SW480 (cell line): ENCODE results near the gene AAK1.
"Not testable (repeated sequence)": the region's sequence is repeated elsewhere in the genome, so short reads cannot be mapped to it uniquely, and the experiment has no call there.

Experiments
- DNase-seq: peaks from one replicate; pipeline ENCODE4 v3.0.0-alpha.2; 2016; ENCODE audit warnings: low spot score

AAK1 gene

DNA sequence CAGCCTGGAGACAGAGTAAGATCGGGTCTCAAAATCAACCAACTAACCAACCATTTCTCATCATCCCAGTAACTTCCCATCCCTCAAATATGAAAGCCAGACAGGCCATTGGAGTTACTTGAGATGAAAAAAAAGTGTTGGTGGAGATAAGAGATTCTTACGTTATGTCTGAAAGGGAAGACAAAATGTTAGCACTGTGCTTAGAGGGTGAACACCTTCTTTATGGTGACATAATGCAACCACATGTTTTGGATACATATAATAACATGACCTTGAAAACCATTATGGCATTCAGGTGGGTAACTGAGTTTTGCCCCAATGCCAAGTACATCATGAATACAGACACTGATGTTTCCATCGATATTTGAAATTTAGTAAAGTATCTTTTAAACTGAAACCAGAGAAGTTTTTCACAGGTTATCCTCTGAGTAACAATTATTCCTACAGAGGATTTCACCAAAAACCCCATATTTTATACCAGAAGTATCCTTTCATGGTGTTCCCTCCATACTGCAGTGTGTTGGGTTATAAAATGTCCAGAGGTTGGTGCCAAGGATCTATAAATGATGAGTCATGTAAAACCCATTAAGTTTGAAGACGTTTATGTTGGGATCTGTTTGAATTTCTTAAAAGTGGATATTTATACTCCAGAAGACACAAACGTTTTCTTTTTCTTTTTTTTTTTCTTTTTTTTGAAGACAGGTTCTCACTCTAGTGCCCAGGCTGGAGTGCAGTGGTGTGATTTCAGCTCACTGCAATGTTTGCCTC lies 45.5 kb downstream of the AAK1 start:
- no peak for DNase-seq

DNA sequence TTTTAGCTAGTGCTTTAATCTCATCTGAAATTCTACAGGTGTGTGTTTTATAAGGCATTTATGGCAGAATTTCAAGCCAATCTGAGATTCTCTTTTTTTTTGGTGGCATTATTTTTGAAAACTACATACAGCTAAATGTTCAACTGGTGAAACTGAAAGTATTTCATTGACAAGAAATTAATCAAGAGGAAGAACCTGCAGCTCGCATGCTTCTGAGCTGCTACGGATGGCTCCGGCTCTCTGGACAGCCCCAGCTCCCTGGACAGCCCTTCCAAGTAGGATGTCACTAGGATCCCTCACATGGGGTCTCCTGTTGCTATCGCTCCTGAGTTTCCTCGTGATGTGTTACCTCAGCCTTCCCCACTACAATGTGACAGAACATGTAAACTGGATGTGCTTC lies 46.4 kb downstream of the AAK1 start:
- DNase-seq, result no peak

DNA sequence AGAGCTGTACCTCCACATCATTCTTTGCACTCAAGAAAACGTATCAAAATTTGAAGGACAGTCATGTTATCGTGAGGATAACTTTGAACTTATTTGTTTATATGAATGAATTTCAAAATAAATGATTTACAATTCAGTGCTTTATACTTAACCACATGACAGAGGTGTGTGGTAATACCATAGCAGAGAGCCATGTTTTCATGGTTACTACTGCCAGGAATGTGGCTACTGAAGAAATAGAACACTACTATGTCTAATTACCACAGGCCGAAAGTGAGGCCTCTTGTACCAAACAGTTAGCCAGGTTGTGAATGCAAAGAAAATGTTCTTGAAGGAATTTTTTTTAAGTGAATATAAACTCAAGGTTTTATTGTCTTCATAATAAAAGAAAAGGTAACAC lies 49.2 kb downstream of the AAK1 start:
- DNase-seq, result peak; percentile 34

DNA sequence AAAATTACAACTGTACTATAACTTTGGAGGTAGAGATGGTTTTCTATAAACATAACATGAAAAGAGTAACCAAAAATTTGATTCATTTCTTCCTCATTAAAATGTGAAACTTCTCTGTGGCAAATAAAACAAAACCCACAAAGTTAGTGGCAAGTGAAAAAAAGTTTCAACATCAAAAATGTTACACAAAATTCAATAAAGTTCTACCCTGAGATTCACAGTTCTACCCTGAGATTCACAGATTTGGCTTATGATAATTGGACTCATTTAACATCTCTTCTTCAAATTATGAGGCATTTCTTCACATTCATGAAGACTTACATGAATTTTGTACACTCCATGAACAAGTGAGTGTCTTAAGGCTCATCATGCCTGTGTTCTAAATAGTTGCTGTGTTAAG lies 51.0 kb downstream of the AAK1 start:
- DNase-seq, result no peak

DNA sequence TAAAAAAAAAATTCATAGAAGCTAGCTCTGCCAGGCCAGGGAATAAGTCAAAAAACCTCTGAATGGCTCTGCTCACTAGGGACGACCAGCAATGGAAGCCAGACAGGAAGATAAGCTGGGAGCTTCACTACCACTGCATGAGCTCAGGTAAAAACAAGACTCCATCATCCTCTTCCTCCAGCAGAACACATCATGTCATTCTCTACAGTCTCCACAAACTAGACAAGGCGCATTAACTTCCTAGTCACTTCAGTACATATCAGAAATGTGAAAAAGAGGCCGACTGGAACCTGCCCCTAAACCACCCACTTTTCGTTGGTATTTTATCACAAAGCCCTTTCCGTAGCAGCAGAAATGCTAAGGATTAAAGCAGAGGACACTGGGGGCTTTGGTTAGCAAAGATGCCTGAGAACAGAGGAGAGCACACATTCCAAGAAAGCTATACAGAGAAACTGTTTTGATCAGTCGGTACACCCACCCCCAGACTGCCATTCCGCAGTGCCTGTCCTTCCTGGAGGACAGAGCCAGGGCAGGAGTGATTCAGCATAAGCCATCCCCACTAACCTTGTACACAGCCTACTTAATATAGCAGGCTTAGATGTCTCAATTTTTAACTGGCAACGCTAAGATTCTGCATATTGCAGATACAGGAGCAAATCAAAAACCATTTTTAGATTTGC lies 53.4 kb downstream of the AAK1 start:
- no peak for DNase-seq

DNA sequence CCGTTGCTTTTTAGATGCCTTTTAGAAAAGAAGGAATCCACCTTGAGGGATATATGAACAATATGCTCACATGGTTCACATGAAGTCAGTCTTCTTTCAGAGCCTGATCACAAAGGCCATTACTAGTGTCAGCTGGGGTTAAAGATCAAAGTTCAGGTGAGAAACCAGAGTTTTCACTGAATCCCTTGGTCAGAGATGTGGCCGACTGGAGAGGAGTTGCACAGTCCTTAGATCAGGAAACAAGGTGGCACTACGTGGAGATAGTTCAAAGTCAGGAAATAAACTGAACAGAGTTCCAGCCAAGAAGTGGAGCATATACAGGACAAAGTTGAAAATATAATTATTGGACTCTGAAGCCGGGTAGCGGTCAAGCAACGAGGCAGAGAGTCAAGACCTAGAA lies 54.6 kb downstream of the AAK1 start:
- DNase-seq, result no peak

DNA sequence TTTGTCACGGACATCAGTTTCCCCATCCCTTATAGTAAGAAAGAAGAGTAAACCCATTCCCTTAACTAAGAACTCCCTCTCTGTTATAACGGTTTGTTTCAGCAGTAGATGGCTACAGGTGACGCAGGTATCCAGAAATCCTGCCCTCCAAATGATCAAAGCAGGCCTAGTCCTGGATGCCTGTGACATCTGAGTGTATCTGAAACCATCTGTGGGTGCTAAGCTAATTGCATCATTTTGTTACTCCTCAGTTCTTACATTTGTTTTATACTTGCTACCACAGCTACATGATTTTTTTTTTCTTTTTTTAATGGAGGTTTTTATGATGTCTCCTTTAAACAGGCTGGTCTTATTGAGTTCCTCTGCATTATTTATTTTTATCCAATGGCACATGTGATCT lies 55.1 kb downstream of the AAK1 start:
- DNase-seq, result no peak

DNA sequence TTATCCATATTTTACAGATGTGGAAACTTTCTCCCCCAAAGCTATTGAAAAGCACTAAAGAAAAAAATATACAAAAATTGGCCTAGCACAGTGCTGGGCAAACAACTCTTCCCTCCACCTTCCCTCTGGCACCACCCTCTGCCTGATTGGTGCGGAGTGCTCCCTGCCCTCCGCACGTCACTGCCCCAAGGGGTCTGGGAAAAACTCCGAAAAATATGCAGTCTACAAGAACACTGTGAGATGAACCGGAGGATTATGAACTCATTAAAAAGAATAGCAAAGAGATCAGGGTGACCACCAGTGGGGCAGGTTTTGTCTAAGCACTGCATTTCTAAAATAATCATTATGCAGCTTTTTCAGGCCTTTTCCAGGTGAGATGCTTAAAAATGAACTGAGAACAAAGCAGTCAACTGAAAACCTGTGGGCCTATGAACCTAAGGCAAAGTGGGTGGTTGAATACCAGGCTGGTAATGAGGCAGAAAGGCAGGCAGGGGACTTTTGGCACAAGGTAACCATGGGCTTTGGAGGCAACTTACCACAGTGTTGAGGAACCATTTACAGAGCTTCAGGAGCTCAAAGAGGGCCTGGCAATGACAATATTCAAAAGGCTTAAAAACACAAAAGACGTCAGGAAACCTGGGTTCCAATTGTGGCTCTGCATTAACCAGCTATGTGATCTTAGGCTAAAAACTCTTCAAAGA lies 57.5 kb downstream of the AAK1 start:
- DNase-seq, result no peak

DNA sequence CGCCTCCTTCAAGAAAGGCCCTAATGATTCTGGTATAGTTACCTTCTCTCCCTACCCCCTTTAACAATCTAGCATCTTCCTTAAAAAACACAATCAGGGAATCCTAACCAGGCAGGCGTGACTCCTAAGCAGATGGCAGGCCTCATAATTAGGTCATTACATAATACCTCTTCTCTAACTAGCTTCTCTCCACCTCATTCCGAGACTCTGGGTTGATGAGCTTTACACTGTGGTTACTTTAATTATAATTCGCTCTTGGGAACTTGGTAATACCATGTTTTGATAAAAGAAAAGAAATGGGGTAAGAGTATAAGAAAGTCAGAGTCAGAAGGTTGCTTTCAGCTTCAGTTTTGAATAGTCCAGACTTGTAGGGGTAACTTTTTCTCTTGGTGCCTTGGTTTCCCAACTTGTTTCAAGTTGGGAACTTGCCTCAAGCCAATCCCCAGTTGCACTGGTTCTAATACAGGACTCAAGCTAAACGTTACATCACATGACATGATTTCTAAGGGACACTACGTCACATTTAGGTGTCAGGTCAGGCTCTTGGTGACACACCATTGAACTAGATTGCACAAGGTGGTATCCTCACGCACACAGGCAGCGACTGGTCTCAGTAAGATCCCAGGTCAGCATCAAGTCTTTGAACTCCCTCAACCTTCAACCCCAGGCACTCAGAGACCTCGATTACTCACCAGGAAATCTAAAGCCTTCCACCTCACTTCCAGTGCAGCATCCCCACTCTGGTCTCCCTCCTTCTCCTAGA lies 59.2 kb downstream of the AAK1 start:
- no peak for DNase-seq

DNA sequence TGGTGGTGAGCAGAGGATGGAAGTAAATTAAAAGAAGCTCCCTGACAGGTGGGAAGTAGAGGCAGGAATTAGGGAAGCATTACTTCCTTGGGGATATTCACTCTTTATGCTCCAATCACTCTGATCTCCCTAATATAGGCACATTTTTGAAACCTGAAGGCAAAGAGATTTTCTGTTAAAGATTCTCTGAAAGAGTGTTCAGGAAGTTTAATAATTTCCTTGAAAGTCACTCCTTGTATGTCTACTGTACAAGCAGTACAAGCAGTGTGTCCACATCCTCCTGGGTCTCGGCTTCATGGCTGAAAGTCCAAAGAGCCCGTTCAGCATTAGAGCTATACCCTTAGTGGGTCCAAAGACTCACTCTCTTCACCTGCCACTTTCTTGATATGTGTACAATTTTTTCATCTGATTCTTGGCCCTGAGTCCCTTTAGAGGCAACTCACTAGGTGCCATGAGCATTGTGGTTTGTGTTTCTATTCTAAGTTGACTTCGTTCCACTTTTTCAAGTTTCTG lies 60.2 kb downstream of the AAK1 start:
- no peak for DNase-seq

DNA sequence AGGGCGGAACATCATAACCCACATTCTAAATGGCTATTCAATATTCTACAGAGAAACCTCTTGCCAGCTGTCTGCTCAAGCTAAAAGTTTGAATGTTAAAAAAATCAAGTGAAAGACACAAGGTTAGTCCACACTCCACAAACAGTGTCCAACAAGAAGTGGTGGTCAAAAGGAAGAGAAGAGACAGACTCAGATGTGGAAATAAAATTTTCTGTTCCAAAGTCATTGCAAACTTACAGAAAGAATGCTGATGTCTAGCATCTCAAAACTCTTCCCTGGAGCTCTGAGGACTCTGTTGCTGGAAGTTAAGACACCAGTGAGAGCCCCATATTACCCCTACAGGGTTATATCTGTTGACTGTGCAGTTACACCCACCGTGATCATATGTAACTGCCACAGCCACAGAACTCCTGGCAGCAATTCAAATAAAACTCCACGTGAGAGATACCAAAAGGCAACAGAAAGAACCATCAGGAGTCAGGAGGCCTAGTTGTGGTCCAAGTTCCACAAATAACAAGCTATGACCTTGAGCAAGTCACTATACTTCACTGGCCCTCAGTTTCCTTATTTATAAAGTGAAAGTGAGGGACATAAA lies 60.9 kb downstream of the AAK1 start:
- no peak for DNase-seq

DNA sequence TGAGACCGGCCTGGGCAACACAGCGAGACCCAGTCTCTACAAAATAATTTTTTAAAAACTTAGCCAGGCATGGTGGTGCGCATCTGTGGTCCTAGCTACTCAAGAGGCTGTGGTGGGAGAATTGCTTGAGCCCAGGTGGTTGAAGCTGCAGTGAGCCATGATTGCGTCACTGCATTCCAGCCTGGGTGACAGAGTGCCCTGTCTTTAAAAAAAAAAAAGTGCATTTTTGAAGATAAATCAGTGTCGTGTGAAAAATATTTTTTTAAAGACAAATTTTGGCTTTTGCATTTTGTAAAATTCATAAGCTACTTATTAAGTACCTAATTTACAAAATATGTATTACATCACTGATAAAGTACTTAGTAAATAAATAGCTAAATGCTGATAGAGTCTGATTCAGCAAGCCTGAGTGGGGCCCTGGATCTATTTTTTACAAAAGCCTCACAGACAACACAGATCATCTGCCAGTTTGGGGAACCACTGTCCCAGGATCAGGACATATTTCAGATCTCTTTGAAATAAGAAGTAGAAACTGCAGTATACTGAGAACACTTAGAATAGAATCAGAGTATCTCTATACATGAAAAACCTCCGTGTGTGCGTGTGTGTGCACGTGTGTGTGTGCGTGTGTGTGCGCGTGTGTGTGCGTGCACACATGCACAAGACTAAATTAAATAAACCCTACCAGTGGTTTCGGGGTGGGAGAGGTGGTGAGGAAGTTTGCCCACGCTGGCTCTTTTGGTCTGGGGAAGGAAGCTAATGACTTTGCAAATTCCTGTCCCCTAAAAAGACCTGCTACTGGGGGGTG lies 61.6 kb downstream of the AAK1 start:
- no peak for DNase-seq

DNA sequence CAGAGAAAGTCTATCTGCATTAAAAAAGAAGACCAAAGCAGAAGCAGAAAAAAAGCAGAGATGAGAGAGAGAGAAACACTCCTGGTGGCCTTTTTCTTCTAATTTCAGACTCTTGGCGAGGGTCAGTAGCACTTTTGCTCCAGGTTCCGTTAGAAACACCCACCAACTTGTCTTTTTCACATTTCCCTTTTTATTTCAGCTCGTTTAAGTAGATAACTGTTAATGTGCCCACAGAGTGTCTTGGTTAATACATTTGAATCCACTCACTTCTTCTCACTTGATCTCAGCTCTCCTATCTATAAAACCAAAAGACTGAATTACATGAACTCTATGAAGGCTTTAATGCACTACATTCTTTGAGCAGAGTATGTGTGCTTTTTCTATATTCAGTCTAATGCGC lies 63.1 kb downstream of the AAK1 start:
- no peak for DNase-seq

DNA sequence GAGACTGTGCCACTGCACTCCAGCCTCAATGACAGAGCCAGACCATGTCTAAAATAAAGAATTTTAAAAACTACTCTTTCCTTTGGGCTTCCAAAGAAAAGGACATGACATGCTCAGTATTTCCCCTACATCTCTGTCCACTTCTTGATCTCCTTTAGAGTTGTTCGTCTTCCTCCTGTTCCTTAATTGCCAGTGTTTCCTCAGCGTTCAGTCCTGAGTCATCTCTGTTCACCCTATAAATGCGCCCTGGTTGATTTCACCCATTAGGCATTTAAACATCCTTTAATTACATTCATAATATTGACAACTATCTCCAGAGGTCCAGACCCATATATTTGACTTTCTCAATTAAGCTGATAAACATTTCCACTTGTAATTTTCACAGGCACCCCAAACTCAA lies 64.0 kb downstream of the AAK1 start:
- DNase-seq, result no peak

DNA sequence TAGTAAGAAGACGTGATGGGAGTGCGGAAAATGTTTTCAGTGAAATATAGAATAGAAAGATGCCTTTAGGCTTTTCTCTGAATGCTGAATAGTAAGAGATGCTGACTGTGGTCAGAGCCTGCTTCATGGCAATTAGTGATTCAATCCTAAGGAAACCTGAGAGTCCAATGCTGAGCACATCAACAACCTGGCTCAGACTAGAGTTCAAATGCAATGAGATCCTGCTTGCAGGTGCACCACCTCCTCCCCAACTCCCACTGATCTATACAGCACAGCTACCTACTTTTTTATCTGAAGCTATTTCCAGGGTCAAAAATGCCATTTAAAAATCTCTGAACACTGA lies 65.4 kb downstream of the AAK1 start:
- DNase-seq, result no peak

DNA sequence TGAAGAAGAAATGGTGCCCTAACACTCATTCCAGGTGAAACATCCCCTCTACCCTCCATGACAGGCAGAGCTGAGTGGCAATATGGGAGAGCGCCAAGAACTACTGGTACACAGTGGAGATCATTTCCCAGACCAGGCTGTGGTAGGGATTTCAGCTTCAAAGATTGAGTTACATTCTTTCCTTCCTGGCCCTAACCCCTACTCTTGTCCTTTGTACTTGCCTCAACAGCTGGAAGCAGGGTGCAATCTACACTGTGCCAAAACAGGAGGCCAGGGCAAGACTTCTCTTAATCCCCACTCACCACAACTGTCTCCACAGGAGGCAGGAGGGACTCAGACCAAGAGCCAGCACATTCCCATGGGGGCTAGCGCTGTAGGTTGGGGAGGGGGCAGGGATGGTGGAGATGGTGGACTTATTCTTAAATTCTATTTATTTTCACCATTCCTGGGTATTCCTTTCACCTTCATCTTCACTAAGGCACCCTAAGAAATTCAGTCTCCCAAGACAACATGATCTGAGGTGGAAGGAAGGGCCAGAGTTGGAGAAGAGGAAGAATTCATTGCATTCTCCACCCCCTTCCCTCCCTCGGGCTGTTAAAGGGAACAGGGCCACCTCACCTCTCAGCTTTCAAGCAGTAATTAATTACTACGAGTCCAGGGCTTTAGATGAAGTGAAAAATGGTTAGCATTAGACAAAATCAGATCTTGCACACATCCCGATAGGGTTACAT lies 65.9 kb downstream of the AAK1 start:
- DNase-seq, result no peak

DNA sequence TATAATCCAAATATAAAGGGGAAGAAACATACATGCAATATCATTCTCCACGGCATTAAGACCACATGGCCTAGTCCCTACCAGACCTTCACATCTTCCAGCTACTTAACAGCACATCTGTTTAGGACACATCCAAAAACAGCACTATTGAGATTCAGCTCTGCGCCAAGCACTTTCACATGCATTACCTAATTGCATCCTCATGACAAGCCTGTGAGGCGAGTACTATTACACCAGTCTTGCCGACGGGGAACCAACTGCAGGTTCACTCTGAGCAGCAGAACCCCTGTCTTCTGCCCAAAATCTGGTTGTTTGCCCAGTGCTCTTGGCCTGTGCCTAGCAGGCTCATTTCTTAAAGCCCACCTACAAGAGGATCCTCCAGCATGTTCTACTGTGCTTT lies 66.7 kb downstream of the AAK1 start:
- no peak for DNase-seq

DNA sequence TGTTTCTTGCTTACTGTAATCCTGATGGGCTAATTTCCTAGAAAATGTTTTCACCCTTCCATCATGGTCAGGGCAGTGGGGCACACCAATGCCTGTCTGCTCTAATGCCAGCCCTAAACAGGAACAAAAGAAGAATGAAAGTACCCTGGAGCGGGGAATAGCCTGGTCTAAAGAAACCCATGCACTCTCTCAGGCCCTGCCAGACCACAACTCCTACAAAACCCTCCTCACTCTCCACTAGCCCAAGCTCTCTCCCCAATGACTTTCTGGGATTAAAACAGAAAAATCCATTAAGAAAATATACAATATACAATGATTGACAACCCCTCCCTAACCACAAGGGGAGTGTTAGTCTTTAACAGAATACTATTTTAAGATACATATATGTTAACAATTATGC lies 67.6 kb downstream of the AAK1 start:
- DNase-seq, result no peak

DNA sequence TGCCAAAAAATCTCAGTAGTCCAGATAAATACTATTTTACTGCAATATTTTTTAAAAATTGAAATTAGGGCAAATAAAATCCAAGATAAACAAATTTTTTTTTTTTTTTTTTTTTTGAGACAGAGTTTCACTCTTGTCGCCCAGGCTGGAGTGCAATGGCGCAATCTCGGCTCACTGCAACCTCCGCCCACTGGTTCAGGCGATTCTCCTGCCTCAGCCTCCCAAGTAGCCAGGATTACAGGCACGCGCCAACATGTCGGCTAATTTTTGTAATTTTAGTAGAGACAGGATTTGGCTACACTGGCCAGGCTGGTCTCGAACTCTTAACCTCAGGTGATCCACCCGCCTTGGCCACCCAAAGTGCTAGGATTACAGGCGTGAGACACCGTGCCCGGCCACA lies 68.2 kb downstream of the AAK1 start:
- not testable (repeated sequence) for DNase-seq

DNA sequence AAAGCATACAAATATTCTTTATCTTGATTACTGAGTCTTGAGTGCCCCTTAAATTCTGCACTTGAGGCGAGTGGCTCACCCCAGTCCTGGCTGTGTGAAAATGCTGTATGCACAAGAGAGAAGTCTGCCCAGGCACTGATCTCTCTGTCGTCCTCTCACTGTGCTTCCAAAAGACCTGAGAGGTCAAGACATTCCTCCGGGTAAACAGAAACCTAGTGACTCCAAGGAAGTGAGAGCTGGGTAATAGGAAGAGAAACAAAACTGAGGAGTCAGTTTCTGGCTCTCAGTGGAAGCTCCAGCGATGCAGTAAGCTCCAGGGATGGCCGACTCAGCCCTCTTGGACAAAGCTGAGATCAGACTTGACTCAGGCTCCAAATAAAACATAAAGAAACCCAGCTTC lies 70.9 kb downstream of the AAK1 start:
- DNase-seq, result no peak

DNA sequence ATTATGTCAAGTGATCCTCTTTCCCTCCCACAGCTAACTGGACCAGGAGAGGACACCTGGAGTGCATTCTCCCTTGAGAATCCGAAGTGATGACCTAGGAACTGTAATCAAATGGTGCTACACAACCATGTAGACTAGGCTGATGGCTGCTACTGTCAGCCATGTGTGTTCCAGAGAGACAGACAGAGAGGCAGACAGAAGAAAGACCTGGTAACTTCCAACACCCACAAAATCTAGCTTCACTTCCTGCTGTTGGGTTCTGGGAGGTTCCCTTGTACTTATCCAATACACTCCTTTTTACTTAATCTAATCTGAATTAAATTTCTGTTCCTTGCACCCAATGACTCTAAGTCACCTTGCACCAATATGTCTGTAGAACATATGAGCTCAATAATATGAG lies 72.3 kb downstream of the AAK1 start:
- DNase-seq, result no peak
